ENCODE results near the gene FBXO47. TPM values are rescaled to one million over a fixed set of nuclear protein-coding genes. Genes with fewer than 3 reads are reported as not detected.
A peak's percentile ranks its signal among the peaks of the same experiment; 100 is the strongest.

FBXO47 gene
- total and polyA plus RNA-seq, 9 of the 15 experiments (the other 6 are each of a cell fraction or from before 2014, with no cell fraction given) = not detected

DNA sequence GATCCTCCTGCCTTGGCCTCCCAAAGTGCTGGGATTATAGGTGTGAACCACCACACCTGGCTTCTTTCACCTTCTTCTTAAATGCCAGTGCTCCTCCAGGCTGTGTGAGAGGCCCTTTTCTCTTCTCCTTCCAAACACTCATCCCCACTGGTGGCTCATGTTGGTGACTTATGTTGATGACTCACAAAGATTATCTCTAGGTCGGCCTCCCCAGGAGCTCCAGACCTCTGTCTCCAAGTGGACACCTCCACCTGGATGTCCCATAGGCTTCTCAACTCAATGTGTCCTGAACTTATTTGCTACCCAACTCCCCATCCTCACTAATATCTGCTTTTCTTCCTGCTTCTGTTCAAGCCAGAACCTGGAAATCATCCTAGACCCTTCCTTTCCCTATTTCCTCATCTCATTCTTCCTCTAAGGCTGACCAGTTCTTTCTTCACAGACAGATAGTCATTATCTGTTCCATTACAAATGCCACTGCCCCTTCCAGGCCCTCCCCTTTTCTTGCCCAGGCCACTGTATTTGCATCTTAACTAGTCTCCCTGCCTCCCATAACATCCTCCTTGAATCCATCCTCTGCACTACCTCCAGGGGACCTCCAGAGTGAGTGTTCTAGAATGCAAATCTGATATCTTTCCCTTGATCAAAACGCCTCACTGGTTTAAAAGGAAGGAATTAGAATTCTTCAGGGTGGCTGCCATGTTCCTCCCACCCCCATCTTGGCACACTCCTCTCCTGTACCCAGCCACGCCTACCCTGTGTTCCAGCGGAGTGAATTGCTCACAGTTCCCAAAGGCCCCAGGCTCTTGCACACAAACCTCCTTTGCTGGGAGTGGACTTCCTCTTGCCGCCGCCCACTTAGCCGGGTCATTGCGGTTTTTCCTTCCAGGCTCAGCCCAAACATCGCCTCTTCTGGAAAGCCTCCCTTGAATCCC lies 34.8 kb upstream of the FBXO47 start (continued):
- TF ChIP-seq, protein P1, sequence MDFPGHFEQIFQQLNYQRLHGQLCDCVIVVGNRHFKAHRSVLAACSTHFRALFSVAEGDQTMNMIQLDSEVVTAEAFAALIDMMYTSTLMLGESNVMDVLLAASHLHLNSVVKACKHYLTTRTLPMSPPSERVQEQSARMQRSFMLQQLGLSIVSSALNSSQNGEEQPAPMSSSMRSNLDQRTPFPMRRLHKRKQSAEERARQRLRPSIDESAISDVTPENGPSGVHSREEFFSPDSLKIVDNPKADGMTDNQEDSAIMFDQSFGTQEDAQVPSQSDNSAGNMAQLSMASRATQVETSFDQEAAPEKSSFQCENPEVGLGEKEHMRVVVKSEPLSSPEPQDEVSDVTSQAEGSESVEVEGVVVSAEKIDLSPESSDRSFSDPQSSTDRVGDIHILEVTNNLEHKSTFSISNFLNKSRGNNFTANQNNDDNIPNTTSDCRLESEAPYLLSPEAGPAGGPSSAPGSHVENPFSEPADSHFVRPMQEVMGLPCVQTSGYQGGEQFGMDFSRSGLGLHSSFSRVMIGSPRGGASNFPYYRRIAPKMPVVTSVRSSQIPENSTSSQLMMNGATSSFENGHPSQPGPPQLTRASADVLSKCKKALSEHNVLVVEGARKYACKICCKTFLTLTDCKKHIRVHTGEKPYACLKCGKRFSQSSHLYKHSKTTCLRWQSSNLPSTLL (IDR thresholded peaks at IDR 0.05) = no peak
- TF ChIP-seq, protein P2, sequence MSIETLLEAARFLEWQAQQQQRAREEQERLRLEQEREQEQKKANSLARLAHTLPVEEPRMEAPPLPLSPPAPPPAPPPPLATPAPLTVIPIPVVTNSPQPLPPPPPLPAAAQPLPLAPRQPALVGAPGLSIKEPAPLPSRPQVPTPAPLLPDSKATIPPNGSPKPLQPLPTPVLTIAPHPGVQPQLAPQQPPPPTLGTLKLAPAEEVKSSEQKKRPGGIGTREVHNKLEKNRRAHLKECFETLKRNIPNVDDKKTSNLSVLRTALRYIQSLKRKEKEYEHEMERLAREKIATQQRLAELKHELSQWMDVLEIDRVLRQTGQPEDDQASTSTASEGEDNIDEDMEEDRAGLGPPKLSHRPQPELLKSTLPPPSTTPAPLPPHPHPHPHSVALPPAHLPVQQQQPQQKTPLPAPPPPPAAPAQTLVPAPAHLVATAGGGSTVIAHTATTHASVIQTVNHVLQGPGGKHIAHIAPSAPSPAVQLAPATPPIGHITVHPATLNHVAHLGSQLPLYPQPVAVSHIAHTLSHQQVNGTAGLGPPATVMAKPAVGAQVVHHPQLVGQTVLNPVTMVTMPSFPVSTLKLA (conservative IDR thresholded peaks at IDR 0.05) = no peak
- TF ChIP-seq NBN (IDR thresholded peaks at IDR 0.05; ENCODE audit: low read depth) (peak; percentile 38; the same call in 1 of the 2 replicates), CBFA2T3 (IDR thresholded peaks at IDR 0.05) (no peak), PML (IDR thresholded peaks at IDR 0.05; ENCODE audit: low read length) (no peak), RFX1 (IDR thresholded peaks at IDR 0.05) (no peak), NCOA2 (IDR thresholded peaks at IDR 0.05; ENCODE audit: partially characterized antibody in 2 of 2) (no peak), NRF1 (conservative IDR thresholded peaks at IDR 0.05 in 1 of 2, IDR thresholded peaks at IDR 0.05 in 1 of 2) (peak in 1 of 2 experiments; percentile 28; a peak in 1 of 4 replicates), NFIC (IDR thresholded peaks at IDR 0.05) (0 out of 2 replicates have a peak, but pooled peaks have one; percentile 7), CHCHD3 (CRISPR knock-in tag; IDR thresholded peaks at IDR 0.05) (no peak), YY1 (IDR thresholded peaks at IDR 0.05; ENCODE audit: borderline replicate concordance in 1 of 3, control insufficient read depth in 1 of 3, extremely low read depth in 1 of 3, insufficient read depth in 3 of 3, insufficient read length in 1 of 3, insufficient replicate concordance in 2 of 3, low read depth in 1 of 3, low read length in 2 of 3) (peak in 1 of 3 experiments; percentile 34), DDX20 (tag; IDR thresholded peaks at IDR 0.05; ENCODE audit: low read depth) (no peak), HEY1 (CRISPR knock-in tag; IDR thresholded peaks at IDR 0.05; ENCODE audit: borderline replicate concordance) (no peak)
- TF ChIP-seq, protein P3, sequence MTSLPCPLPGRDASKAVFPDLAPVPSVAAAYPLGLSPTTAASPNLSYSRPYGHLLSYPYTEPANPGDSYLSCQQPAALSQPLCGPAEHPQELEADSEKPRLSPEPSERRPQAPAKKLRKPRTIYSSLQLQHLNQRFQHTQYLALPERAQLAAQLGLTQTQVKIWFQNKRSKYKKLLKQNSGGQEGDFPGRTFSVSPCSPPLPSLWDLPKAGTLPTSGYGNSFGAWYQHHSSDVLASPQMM (CRISPR knock-in tag; IDR thresholded peaks at IDR 0.05) = no peak
- TF ChIP-seq, protein P4, sequence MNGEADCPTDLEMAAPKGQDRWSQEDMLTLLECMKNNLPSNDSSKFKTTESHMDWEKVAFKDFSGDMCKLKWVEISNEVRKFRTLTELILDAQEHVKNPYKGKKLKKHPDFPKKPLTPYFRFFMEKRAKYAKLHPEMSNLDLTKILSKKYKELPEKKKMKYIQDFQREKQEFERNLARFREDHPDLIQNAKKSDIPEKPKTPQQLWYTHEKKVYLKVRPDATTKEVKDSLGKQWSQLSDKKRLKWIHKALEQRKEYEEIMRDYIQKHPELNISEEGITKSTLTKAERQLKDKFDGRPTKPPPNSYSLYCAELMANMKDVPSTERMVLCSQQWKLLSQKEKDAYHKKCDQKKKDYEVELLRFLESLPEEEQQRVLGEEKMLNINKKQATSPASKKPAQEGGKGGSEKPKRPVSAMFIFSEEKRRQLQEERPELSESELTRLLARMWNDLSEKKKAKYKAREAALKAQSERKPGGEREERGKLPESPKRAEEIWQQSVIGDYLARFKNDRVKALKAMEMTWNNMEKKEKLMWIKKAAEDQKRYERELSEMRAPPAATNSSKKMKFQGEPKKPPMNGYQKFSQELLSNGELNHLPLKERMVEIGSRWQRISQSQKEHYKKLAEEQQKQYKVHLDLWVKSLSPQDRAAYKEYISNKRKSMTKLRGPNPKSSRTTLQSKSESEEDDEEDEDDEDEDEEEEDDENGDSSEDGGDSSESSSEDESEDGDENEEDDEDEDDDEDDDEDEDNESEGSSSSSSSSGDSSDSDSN (IDR thresholded peaks at IDR 0.05; ENCODE audit: borderline replicate concordance in 1 of 2, low read depth in 2 of 2, low read length in 2 of 2) = peak in 1 of 2 experiments; percentile 64; a peak in 1 of 4 replicates
- TF ChIP-seq, protein P5, sequence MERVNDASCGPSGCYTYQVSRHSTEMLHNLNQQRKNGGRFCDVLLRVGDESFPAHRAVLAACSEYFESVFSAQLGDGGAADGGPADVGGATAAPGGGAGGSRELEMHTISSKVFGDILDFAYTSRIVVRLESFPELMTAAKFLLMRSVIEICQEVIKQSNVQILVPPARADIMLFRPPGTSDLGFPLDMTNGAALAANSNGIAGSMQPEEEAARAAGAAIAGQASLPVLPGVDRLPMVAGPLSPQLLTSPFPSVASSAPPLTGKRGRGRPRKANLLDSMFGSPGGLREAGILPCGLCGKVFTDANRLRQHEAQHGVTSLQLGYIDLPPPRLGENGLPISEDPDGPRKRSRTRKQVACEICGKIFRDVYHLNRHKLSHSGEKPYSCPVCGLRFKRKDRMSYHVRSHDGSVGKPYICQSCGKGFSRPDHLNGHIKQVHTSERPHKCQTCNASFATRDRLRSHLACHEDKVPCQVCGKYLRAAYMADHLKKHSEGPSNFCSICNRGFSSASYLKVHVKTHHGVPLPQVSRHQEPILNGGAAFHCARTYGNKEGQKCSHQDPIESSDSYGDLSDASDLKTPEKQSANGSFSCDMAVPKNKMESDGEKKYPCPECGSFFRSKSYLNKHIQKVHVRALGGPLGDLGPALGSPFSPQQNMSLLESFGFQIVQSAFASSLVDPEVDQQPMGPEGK (CRISPR knock-in tag; IDR thresholded peaks at IDR 0.05; ENCODE audit: borderline replicate concordance) = 0 out of 2 replicates have a peak, but pooled peaks have one; percentile 50

Data from K562 (cell line).